Measurements from ENCODE around the gene CARD8.
A peak's percentile ranks its signal among the peaks of the same experiment; 100 is the strongest.

The CARD8 gene

DNA sequence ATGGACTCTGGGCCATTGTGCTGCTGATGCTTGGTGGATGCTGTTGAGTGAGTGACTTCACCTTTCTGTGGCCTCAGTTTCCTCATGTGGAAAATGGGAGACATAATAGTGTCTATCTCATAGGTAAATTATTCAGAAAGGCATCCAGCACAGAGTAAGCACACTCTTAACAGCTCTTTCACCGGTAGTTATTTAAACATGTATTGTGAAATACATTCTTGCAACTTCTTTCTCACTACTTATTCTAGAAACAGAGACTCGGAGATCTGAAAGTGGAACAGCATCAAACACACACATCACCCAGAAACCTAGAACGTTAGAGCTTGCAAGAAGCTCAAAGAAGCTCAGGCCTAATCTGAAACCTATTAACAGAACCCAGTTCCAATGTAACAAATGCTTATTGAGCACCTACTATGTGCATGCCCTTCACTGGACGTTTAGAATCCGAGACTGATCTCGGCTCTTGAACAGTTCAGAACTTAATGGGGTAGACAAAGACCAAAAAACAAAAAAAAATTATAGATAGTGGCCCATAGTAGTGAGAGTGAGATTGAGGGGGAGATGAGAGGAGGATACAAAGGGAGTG, 81.2 kb downstream of the CARD8 start:
- DNase-seq (ENCODE audit: low spot score) (no peak), FAIRE-seq (no peak)

DNA sequence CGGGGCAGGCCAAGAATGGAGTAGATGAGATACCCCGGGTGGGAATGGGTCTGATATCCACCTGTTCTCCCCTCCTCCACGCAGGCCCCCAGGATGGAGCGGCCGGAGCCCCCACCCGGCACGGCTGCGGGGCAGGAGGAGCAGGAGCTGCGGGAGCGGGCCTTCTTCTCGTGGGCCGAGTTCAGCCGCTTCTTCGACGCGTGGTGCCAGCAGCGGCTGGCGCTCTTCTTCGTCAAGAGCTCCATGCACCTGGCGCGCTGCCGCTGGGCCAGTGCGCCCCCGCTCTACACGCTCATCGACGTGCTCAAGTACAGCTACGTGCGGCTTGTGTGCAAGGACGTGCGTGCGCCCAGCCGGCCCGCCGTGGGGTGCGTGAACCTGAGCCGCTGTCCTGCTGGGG, 84.0 kb downstream of the CARD8 start:
- no peak for FAIRE-seq

DNA sequence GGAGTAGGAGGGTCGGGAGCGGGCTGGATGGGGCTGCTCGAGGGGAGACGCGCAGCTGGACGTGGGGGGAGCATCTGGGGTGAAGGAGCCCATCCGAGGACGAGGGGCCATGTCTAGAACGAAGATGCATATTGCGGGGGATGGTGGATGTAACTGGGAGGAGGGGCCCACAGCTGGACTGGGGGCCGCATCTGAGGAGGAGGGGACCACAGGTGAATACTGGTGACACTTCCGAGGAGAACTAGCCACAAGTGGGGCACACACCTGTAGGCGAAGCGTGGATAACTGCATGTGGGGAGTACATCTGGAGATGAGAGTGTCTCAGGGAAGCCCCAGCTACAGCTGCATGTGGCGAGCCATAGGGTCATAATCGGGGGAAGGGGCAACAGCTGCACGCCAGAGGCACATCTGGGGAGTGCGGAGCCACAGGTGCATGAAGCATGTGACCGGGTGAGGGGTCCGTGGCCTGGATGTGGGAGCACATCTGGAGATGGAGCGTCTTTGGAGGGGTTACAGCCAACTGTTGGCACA, 84.8 kb downstream of the CARD8 start:
- FAIRE-seq: no peak

More for the DNA sequence above, 84.0 kb downstream of the CARD8 start:
- DNase-seq (ENCODE audit: low spot score): no peak

DNA sequence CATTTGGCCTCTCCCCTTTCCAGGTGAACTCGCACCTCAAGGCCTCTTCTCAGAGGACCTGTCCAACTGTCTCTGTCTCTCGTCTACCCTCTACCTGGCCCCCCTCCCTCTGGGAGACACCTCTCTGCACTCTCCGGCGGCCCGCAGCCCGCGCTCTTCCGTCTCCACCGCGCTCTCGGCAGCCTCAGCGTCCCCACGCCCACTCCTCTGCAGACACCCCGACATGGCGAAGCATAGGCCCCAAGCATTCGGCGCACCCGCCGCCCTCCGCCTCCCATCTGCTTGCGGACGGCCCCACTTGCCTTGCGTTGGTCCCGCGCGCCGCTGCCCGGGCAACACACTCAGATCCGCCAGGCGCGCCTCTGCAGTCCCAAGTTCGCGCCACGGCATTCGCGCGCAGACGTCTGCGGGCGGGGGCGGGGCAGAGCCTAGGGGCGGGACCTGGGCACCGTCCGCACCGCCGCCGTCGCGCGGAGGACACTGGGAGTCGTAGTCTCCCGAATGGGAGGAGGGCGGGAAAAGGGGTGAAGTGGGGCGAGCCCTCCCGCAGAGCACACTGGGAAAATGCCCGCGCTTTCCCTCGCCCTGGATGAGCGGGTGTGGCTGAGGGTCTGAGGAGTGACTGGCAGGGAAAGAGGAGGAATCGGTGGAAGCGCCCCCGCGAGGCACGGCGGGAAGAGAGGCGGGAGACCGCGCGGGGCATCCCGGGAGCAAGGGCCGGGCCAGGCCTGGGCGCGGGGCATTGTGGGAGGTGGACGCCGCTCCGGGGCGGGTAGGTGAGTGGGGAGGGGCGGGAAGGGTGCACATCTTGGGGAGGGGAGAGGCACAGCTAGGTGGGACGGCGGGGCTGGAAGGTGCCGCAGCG, 85.5 kb downstream of the CARD8 start, which contains the start of the genes LIG1 and ZSWIM9:
TSS of gene LIG1 (minus strand) at position 406 of the 865 bp plus-strand sequence. CDS start 4,778 bp downstream, outside the sequence.
TSS of gene ZSWIM9 (plus strand) at position 742 of the 865 bp plus-strand sequence. CDS start 1,123 bp downstream, outside the sequence.
- DNase-seq (ENCODE audit: low spot score) (peak; percentile 83), FAIRE-seq (no peak)

More for the DNA sequence above, 84.8 kb downstream of the CARD8 start:
- DNase-seq (ENCODE audit: low spot score): no peak

DNA sequence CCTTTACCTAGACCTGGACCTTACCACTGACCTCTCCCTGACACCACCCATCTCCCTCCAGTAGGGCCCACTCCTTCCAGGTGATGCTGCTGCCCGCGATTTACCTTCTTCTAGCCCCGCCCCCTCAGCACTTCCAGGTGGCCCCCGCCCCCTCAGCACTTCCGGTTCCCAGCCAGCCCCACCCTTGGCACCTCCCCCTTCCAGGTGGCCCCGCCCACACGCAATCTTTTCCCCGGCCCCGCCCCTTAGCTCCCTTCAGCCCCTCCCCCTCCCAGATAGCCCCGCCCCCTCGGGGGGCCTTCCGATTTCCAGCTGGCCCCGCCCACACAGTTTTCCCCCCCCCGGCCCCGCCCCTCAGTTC, 86.2 kb downstream of the CARD8 start:
- FAIRE-seq (no peak), DNase-seq (ENCODE audit: low spot score) (peak; percentile 29)

DNA sequence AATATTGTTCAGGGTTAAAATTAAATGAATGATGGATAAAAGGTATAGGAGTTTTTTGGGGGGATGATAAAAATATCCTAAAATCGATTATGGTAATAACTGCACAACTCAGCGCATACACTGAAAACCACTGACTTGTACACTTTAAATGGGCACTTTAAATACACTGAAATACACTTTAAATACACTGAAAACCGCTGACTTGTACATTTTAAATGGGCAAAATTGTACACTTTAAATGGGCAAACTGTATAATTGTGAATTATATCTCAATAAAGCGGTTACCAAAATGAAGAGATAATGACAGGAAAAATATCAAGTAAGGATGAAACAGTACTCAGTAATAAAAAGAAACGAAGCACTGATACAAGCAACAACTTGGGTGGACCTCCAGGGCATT, 87.0 kb downstream of the CARD8 start:
- FAIRE-seq: no peak
- DNase-seq (ENCODE audit: low spot score): no peak

DNA sequence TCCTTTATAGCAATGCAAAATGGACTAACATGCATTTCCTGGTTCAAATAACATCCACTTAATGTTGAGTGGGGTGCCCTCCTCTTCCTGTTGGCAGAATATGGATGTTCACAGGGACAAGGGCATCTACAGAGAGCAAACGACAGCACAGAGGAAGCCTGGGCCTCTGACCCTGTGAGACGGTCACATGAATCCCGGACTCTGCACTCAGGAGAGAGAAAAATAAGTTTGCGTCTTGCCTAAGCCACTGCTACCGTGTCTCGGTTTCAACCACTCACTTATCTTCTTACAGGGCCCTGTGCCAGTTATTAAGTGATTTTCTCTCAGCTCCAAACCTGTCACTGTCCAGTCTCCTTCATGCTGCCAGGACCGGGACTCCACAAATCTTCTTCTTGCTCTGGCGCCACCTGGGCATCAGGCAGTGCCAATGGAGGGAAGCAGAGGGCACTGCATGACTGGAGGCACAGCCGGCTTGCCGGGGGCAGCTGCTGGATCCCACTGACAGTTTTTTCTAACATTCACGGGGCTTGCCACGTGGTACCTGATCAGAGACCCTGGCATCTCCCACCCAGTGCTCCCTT, 97.4 kb downstream of the CARD8 start:
- no peak for DNase-seq (ENCODE audit: low spot score)
- FAIRE-seq: no peak
